Keratinocyte (primary cell): Measurements from ENCODE around the gene KIF17. TPM values are rescaled to one million over a fixed set of nuclear protein-coding genes. Genes with fewer than 3 reads are reported as not detected.

Experiments used
- DNase-seq: peaks from one replicate; pipeline ENCODE4 v3.0.0-alpha.2; 2011; ENCODE audit warnings: low read depth, missing footprints, low spot score
- FAIRE-seq: peaks from 2 replicates; lab custom pipeline; 2011; peaks lifted over from hg19 to GRCh38; lab: Jason Lieb, UNC
- H2AFZ ChIP-seq: 2 replicates; pipeline ENCODE4 v1.6.0; 2012; ENCODE audit warnings: low read length, control low read depth, inconsistent platforms; ENCODE audit not compliant: control insufficient read depth
- H3K27ac ChIP-seq: 2 replicates; pipeline ENCODE4 v1.5.1; 2011; ENCODE audit warnings: low read length; ENCODE audit not compliant: control insufficient read depth, insufficient read depth
- H3K27me3 ChIP-seq: 3 replicates; pipeline ENCODE4 v1.6.0; 2011; ENCODE audit warnings: low read length; ENCODE audit not compliant: control insufficient read depth, insufficient read depth; ENCODE audit errors: extremely low read depth
- H3K36me3 ChIP-seq, 2 experiments: 2 replicates in 1 of 2; 3 replicates in 1 of 2; pipeline ENCODE4 v1.5.1; 2011; ENCODE audit warnings: low read length in 2 of 2, mild to moderate bottlenecking in 1 of 2; ENCODE audit not compliant: control insufficient read depth in 2 of 2, insufficient read depth in 2 of 2; ENCODE audit errors: extremely low read depth in 1 of 2
- H3K4me1 ChIP-seq: 3 replicates; pipeline ENCODE4 v1.5.1; 2011; ENCODE audit warnings: low read length; ENCODE audit not compliant: control insufficient read depth, insufficient read depth; ENCODE audit errors: extremely low read depth
- H3K4me2 ChIP-seq: 3 replicates; pipeline ENCODE4 v1.6.0; 2011; ENCODE audit warnings: low read depth, low read length; ENCODE audit not compliant: control insufficient read depth, insufficient read depth; ENCODE audit errors: extremely low read depth
- H3K4me3 ChIP-seq, 3 experiments: fragments of 200-600 bp in 1 of 3; sonication (generic) in 1 of 3; 2 replicates in 2 of 3; 3 replicates in 1 of 3; pipeline ENCODE4 v1.5.1; 2011 to 2016; ENCODE audit warnings: low read length in 3 of 3, mild to moderate bottlenecking in 3 of 3, control low read depth in 2 of 3, inconsistent platforms in 1 of 3, low read depth in 1 of 3, mixed read lengths in 1 of 3, mixed run types in 1 of 3, moderate library complexity in 1 of 3; ENCODE audit not compliant: control insufficient read depth in 2 of 3, insufficient read depth in 2 of 3; ENCODE audit errors: extremely low read depth in 1 of 3
- H3K79me2 ChIP-seq: 2 replicates; pipeline ENCODE4 v1.6.0; 2012; ENCODE audit warnings: low read length; ENCODE audit not compliant: control insufficient read depth, insufficient read depth
- H3K9ac ChIP-seq: 3 replicates; pipeline ENCODE4 v1.6.0; 2011; ENCODE audit warnings: low read length; ENCODE audit not compliant: control insufficient read depth, insufficient read depth; ENCODE audit errors: extremely low read depth
- H3K9me1 ChIP-seq: 3 replicates; pipeline ENCODE4 v1.6.0; 2011; ENCODE audit warnings: low read length; ENCODE audit not compliant: control insufficient read depth, insufficient read depth; ENCODE audit errors: extremely low read depth
- H3K9me3 ChIP-seq: 2 replicates; pipeline ENCODE4 v1.5.1; 2012; ENCODE audit warnings: low read depth, low read length; ENCODE audit not compliant: control insufficient read depth
- H4K20me1 ChIP-seq: 3 replicates; pipeline ENCODE4 v1.6.0; 2011; ENCODE audit warnings: low read length; ENCODE audit not compliant: control insufficient read depth, insufficient read depth; ENCODE audit errors: extremely low read depth
- CTCF ChIP-seq, 3 experiments: IDR thresholded peaks in 1 of 3; conservative IDR thresholded peaks in 1 of 3; optimal IDR thresholded peaks in 1 of 3; 2 replicates in 2 of 3; 3 replicates in 1 of 3; pipeline versions ENCODE3 to v1.5.1; 2011; ENCODE audit warnings: low read length in 3 of 3, mild to moderate bottlenecking in 3 of 3, moderate library complexity in 2 of 3, control low read depth in 1 of 3, inconsistent platforms in 1 of 3; ENCODE audit not compliant: insufficient read depth in 2 of 3; ENCODE audit errors: extremely low read depth in 1 of 3
- EZH2 ChIP-seq: IDR thresholded peaks from one replicate; pipeline ENCODE4 v1.6.1; 2012; ENCODE audit warnings: inconsistent platforms, mild to moderate bottlenecking, low read length, moderate library complexity
- dilution Hi-C: fragments of 300-500 bp; cut with MboI; formaldehyde crosslinking; loops from one replicate; pipeline ENCODE4 v1.7.0; 2020; ENCODE audit warnings: low sequenced_read_pairs; ENCODE audit not compliant: extremely low pct_ligation_motif_present
- polyA plus RNA-seq, 5 experiments: library from polyadenylated mRNA; depleted of rRNA in 3 of 5; stranded (reverse) in 3 of 5; stranded (forward) in 1 of 5; unstranded in 1 of 5; fragments of >200 nt; gene quantifications; 1 replicate in 1 of 5; 2 replicates in 3 of 5; 3 replicates in 1 of 5; pipeline versions ENCODE4 v1.2.1 to v1.2.3, GENCODE V29; 2011 to 2012; ENCODE audit warnings: missing spikeins in 2 of 5, low read depth in 1 of 5, low replicate concordance in 1 of 5

KIF17 gene
- polyA plus RNA-seq, 1 donor (not counting 4 experiments of a cell fraction or from before 2014, with no cell fraction given): 0.90 TPM

- H3K79me2 ChIP-seq: peaks cover 21% of the 10 kb centered on the region
- peaks cover under 1 to 5% of the 10 kb centered on the region in 2 experiments for H3K36me3 ChIP-seq
- no peaks in the 10 kb centered on the region for H4K20me1 ChIP-seq
- H3K4me2 ChIP-seq: no peak overlapping the region
- H3K9ac ChIP-seq: no peak overlapping the region
- no peaks in the 10 kb centered on the region for H3K9me3 ChIP-seq
- no peaks in the 10 kb centered on the region for H3K27me3 ChIP-seq
- no peak overlapping the region for H2AFZ ChIP-seq
- peaks cover 16% of the 10 kb centered on the region for H3K4me1 ChIP-seq
- dilution Hi-C loops: no loop called here
- no peak overlapping the region for H3K27ac ChIP-seq
- TF ChIP-seq CTCF (optimal IDR thresholded peaks at IDR 0.05 in 1 of 3, IDR thresholded peaks at IDR 0.05 in 1 of 3, conservative IDR thresholded peaks at IDR 0.05 in 1 of 3; ENCODE audit: extremely low read depth in 1 of 3, insufficient read depth in 2 of 3, low read length in 3 of 3) (no peak), EZH2 (no peak)
- no peak overlapping the region for H3K4me3 ChIP-seq
- no peak for DNase-seq
- no peaks in the 10 kb centered on the region for H3K9me1 ChIP-seq
- FAIRE-seq: no peak
Measured at GRCh38 chr1:20663969-20664715, 53.7 kb downstream of the KIF17 start.

- no peak for TF ChIP-seq CTCF (optimal IDR thresholded peaks at IDR 0.05 in 1 of 3, IDR thresholded peaks at IDR 0.05 in 1 of 3, conservative IDR thresholded peaks at IDR 0.05 in 1 of 3; ENCODE audit: extremely low read depth in 1 of 3, insufficient read depth in 2 of 3, low read length in 3 of 3)
- TF ChIP-seq EZH2: no peak
- DNase-seq: no peak
Measured at GRCh38 chr1:20663365-20663764, 54.4 kb downstream of the KIF17 start.

More at GRCh38 chr1:20663365-20663764, 54.4 kb downstream of the KIF17 start:
- peaks cover 16% of the 10 kb centered on the region for H3K4me1 ChIP-seq
- no peak for FAIRE-seq
- no peaks in the 10 kb centered on the region for H3K27me3 ChIP-seq
- H3K9me1 ChIP-seq: no peaks in the 10 kb centered on the region
- H3K4me2 ChIP-seq: no peak overlapping the region
- H2AFZ ChIP-seq: no peak overlapping the region
- H3K36me3 ChIP-seq: peaks cover 5 to 9% of the 10 kb centered on the region in 2 experiments
- peaks cover 29% of the 10 kb centered on the region for H3K79me2 ChIP-seq
- H3K27ac ChIP-seq: no peak overlapping the region
- dilution Hi-C loops: no loop called here
- no peak overlapping the region for H3K4me3 ChIP-seq
- H4K20me1 ChIP-seq: no peaks in the 10 kb centered on the region
- H3K9me3 ChIP-seq: no peaks in the 10 kb centered on the region
- no peak overlapping the region for H3K9ac ChIP-seq
